Right lobe of liver (tissue), 6 donors: Measurements from ENCODE around the gene SEC23A. TPM values are rescaled to one million over a fixed set of nuclear protein-coding genes. Genes with fewer than 3 reads are reported as not detected.
"Not testable (repeated sequence)": the region's sequence is repeated elsewhere in the genome, so short reads cannot be mapped to it uniquely, and the experiment has no call there.

ENCODE experiments used
- ATAC-seq, 4 donors: fragments of 200-7000 bp; cut with Tn5 transposase; one replicate each; pipeline ENCODE4 v1.9.1; 2020; ENCODE audit warnings: mild to moderate bottlenecking in 4 of 4, moderate library complexity in 4 of 4
- DNase-seq, 3 donors: peaks; one replicate each; pipeline ENCODE4 v3.0.0-alpha.2; 2020
- H3K27ac ChIP-seq, 3 donors: fragments of 200-600 bp; one replicate each; pipeline ENCODE4 v1.8.0; 2022
- H3K27me3 ChIP-seq, 2 donors: fragments of 200-600 bp; one replicate each; pipeline ENCODE4 v1.8.0; 2022
- H3K36me3 ChIP-seq, 4 donors: fragments of 200-600 bp; sonication (generic) in 1 of 4; one replicate each; pipeline versions ENCODE4 v1.5.1 to v1.8.0; 2017 to 2022; ENCODE audit warnings: control low read depth in 1 of 4
- H3K4me1 ChIP-seq, 4 donors: fragments of 200-600 bp; sonication (generic) in 1 of 4; one replicate each; pipeline versions ENCODE4 v1.5.1 to v1.8.0; 2017 to 2022; ENCODE audit warnings: control low read depth in 1 of 4
- H3K4me3 ChIP-seq, 3 donors: fragments of 200-600 bp; one replicate each; pipeline ENCODE4 v1.8.0; 2022
- H3K9me3 ChIP-seq, 4 donors: fragments of 200-600 bp; sonication (generic) in 1 of 4; one replicate each; pipeline versions ENCODE4 v1.5.1 to v1.8.0; 2017 to 2022; ENCODE audit warnings: control low read depth in 1 of 4
- CTCF ChIP-seq, 4 donors: fragments of 200-600 bp in 3 of 4; fragments of 450-650 bp in 1 of 4; IDR thresholded peaks; one replicate each; pipeline versions ENCODE4 v1.5.1 to v1.8.0; 2016 to 2022; ENCODE audit warnings: antibody characterized with exemption in 4 of 4, mild to moderate bottlenecking in 2 of 4
- POLR2A ChIP-seq: fragments of 450-650 bp; IDR thresholded peaks from one replicate; pipeline ENCODE4 v1.6.1; 2017; ENCODE audit warnings: antibody characterized with exemption, mild to moderate bottlenecking
- WGBS: methylation state at CpG from one replicate; pipeline ENCODE4 v1.1.6; 2018; ENCODE audit warnings: low coverage, low lambda C conversion rate; ENCODE audit not compliant: insufficient coverage; ENCODE audit errors: missing lambda C conversion rate; 5-methylcytosine and 5-hydroxymethylcytosine counted together
- intact Hi-C, 2 donors: fragments of 100-400 bp; cut with DNase I; formaldehyde crosslinking; loops; one replicate each; pipeline versions ENCODE4 v1.11.2 to v1.14.1; 2022
- total RNA-seq, 6 experiments: library from RNA; depleted of rRNA in 2 of 6; stranded (reverse); fragments of >200 nt in 2 of 6; fragmentation: NEBNext Ultra II Directional in 3 of 6; extraction: Animal tissue kit (Norgen Biotek cat#: 25700) in 3 of 6; gene quantifications; one replicate each; pipeline versions ENCODE4 v1.1.0 to v1.2.4, GENCODE V29; 2016 to 2023
- donor health status: DM: no; HTN: yes; CAD: no.
- donor health status: DM: no; HTN: no; CAD: no.
- donor health status: DM: no; HTN: no; CAD: no.
- donor health status: DM: no; HTN: yes; CAD: no.
- donor health status: DM: no; HTN: yes; CAD: no.

The SEC23A gene
- total RNA-seq, 6 experiments from 2014 or later, result 69.2 to 107 (median 88.1) TPM

- H3K4me3 ChIP-seq, result no peak overlapping the region
- intact Hi-C loops, result no loop called here
- no peak for ATAC-seq
Observed at GRCh38 chr14:39109893-39110715, 7.1 kb upstream of the SEC23A start.

GRCh38 chr14:39108791-39109190 is 5.8 kb upstream of the SEC23A start:
- ATAC-seq, result no peak
- intact Hi-C loops, result no loop called here

More at GRCh38 chr14:39109893-39110715, 7.1 kb upstream of the SEC23A start:
- TF ChIP-seq CTCF (IDR thresholded peaks at IDR 0.05), result no peak
- Histone ChIP-seq H3K27ac (no peak overlapping the region), H3K9me3 (no peaks in the 10 kb centered on the region), H3K36me3 (no peaks in the 10 kb centered on the region), H3K27me3 (no peaks in the 10 kb centered on the region), H3K4me1 (peaks cover 0 to 9% (median 2%) of the 10 kb centered on the region in 4 donors)
- DNase-seq, result no peak
- WGBS, result 81% methylated on average over 12 of the region's 12 CpGs

GRCh38 chr14:39107591-39107996 is 4.6 kb upstream of the SEC23A start:
- WGBS, result 59% methylated on average over 2 of the region's 2 CpGs

More at GRCh38 chr14:39108791-39109190, 5.8 kb upstream of the SEC23A start:
- TF ChIP-seq POLR2A, result no peak
- no peak for TF ChIP-seq CTCF (IDR thresholded peaks at IDR 0.05)
- Histone ChIP-seq H3K4me3 (no peak overlapping the region), H3K4me1 (peaks cover 0 to 10% (median 3%) of the 10 kb centered on the region in 4 donors), H3K9me3 (no peaks in the 10 kb centered on the region), H3K27ac (no peak overlapping the region), H3K36me3 (no peaks in the 10 kb centered on the region), H3K27me3 (no peaks in the 10 kb centered on the region)
- no peak for DNase-seq
- 82% methylated on average over 3 of the region's 3 CpGs for WGBS

GRCh38 chr14:39104078-39104801 is 1.2 kb upstream of the SEC23A start:
- H3K27me3 ChIP-seq, H3K36me3 ChIP-seq, intact Hi-C loops, ATAC-seq, H3K9me3 ChIP-seq, DNase-seq: not testable (repeated sequence)
- Histone ChIP-seq H3K4me1 (peaks cover 0 to 27% (median 8%) of the 10 kb centered on the region in 4 donors), H3K4me3 (peak overlapping the region in 2 of 3 donors; percentile 90), H3K27ac (peak overlapping the region; percentile 97 to 99 (median 99))
- 89% methylated on average over 17 of the region's 17 CpGs for WGBS

More at GRCh38 chr14:39107591-39107996, 4.6 kb upstream of the SEC23A start:
- Histone ChIP-seq H3K27me3 (no peaks in the 10 kb centered on the region), H3K27ac (no peak overlapping the region), H3K36me3 (no peaks in the 10 kb centered on the region), H3K4me3 (no peak overlapping the region), H3K4me1 (peaks cover 0 to 9% (median 4%) of the 10 kb centered on the region in 4 donors), H3K9me3 (no peaks in the 10 kb centered on the region)
- intact Hi-C loops, result no loop called here
- TF ChIP-seq CTCF (IDR thresholded peaks at IDR 0.05), result peak; percentile 49 to 59 (median 56)
- TF ChIP-seq POLR2A, result no peak
- ATAC-seq (peak in 2 of 4 donors; percentile 23 to 25), DNase-seq (no peak)
